Measurements from ENCODE around the gene PRKAR1B.

PRKAR1B gene

GRCh38 chr7:610141-610530, 116.9 kb downstream of the PRKAR1B start (continued):
- TF ChIP-seq OVOL3 (tag by site-specific recombination; IDR thresholded peaks at IDR 0.05) = no peak

- Histone ChIP-seq H3K36me3 (ENCODE audit: control insufficient read depth in 2 of 2, insufficient read depth in 1 of 2, low read length in 2 of 2) (no peaks in the 10 kb centered on the region), H3K9me3 (ENCODE audit: control insufficient read depth, insufficient read depth, low read depth, low read length) (no peaks in the 10 kb centered on the region), H3K4me3 (ENCODE audit: low read depth, low read length) (no peak overlapping the region), H3K4me1 (ENCODE audit: control insufficient read depth, insufficient read depth, low read length) (no peaks in the 10 kb centered on the region), H3K27ac (ENCODE audit: extremely low read depth, low read depth, low read length) (no peak overlapping the region)
- TF ChIP-seq ZNF558 (tag by site-specific recombination; IDR thresholded peaks at IDR 0.05) = no peak
- no peak for TF ChIP-seq ZNF518A (tag by site-specific recombination; conservative IDR thresholded peaks at IDR 0.05; ENCODE audit: low read depth)
- no peak for TF ChIP-seq ZNF239 (tag by site-specific recombination; IDR thresholded peaks at IDR 0.05)
- no peak for TF ChIP-seq PBX3 (CRISPR knock-in tag; IDR thresholded peaks at IDR 0.05)
- no peak for TF ChIP-seq ZNF514 (tag by site-specific recombination; IDR thresholded peaks at IDR 0.05)
- no peak for TF ChIP-seq ZNF274 (IDR thresholded peaks at IDR 0.05; ENCODE audit: low read length)
- no peak for TF ChIP-seq ZNF274 (tag by site-specific recombination; IDR thresholded peaks at IDR 0.05; ENCODE audit: borderline replicate concordance)
- no peak for TF ChIP-seq IKZF3 (tag by site-specific recombination; IDR thresholded peaks at IDR 0.05)
- TF ChIP-seq ZNF23 (tag by site-specific recombination; IDR thresholded peaks at IDR 0.05; ENCODE audit: borderline replicate concordance) = no peak
- TF ChIP-seq, protein P1, sequence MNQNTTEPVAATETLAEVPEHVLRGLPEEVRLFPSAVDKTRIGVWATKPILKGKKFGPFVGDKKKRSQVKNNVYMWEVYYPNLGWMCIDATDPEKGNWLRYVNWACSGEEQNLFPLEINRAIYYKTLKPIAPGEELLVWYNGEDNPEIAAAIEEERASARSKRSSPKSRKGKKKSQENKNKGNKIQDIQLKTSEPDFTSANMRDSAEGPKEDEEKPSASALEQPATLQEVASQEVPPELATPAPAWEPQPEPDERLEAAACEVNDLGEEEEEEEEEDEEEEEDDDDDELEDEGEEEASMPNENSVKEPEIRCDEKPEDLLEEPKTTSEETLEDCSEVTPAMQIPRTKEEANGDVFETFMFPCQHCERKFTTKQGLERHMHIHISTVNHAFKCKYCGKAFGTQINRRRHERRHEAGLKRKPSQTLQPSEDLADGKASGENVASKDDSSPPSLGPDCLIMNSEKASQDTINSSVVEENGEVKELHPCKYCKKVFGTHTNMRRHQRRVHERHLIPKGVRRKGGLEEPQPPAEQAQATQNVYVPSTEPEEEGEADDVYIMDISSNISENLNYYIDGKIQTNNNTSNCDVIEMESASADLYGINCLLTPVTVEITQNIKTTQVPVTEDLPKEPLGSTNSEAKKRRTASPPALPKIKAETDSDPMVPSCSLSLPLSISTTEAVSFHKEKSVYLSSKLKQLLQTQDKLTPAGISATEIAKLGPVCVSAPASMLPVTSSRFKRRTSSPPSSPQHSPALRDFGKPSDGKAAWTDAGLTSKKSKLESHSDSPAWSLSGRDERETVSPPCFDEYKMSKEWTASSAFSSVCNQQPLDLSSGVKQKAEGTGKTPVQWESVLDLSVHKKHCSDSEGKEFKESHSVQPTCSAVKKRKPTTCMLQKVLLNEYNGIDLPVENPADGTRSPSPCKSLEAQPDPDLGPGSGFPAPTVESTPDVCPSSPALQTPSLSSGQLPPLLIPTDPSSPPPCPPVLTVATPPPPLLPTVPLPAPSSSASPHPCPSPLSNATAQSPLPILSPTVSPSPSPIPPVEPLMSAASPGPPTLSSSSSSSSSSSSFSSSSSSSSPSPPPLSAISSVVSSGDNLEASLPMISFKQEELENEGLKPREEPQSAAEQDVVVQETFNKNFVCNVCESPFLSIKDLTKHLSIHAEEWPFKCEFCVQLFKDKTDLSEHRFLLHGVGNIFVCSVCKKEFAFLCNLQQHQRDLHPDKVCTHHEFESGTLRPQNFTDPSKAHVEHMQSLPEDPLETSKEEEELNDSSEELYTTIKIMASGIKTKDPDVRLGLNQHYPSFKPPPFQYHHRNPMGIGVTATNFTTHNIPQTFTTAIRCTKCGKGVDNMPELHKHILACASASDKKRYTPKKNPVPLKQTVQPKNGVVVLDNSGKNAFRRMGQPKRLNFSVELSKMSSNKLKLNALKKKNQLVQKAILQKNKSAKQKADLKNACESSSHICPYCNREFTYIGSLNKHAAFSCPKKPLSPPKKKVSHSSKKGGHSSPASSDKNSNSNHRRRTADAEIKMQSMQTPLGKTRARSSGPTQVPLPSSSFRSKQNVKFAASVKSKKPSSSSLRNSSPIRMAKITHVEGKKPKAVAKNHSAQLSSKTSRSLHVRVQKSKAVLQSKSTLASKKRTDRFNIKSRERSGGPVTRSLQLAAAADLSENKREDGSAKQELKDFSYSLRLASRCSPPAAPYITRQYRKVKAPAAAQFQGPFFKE (tag by site-specific recombination; IDR thresholded peaks at IDR 0.05; ENCODE audit: borderline replicate concordance) = no peak
- no peak for TF ChIP-seq ZNF362 (tag by site-specific recombination; IDR thresholded peaks at IDR 0.05)
- no peak for TF ChIP-seq ZNF19 (tag by site-specific recombination; IDR thresholded peaks at IDR 0.05; ENCODE audit: low read depth)
- TF ChIP-seq ZNF175 (tag by site-specific recombination; IDR thresholded peaks at IDR 0.05) = no peak
- TF ChIP-seq ZIC2 (tag by site-specific recombination; IDR thresholded peaks at IDR 0.05) = no peak
- TF ChIP-seq ZNF704 (tag by site-specific recombination; IDR thresholded peaks at IDR 0.05) = no peak
- TF ChIP-seq ZNF426 (tag by site-specific recombination; IDR thresholded peaks at IDR 0.05) = no peak
- CTCF ChIA-PET = no interaction called here
- POLR2A ChIA-PET = no interaction called here
Measured at GRCh38 chr7:609365-609764, 117.7 kb downstream of the PRKAR1B start.
